DMS114 treated with DMSO at 0.1 percent for 48 hours (cell line): ENCODE measurements around the gene EVI5.
"Not testable (repeated sequence)": the region's sequence is repeated elsewhere in the genome, so short reads cannot be mapped to it uniquely, and the experiment has no call there.

Experiments
- DNase-seq: peaks from one replicate; lab custom pipeline; 2025; ENCODE audit not compliant: unreplicated experiment; lab: John Stamatoyannopoulos, UW

Gene EVI5

GRCh38 chr1:92583821-92584760 is 200.8 kb downstream of the EVI5 start:
- no peak for DNase-seq

GRCh38 chr1:92577261-92577895 is 207.5 kb downstream of the EVI5 start:
- DNase-seq = no peak

GRCh38 chr1:92575123-92575522 is 209.8 kb downstream of the EVI5 start:
- no peak for DNase-seq

GRCh38 chr1:92572520-92572919 is 212.4 kb downstream of the EVI5 start:
- no peak for DNase-seq

- DNase-seq = no peak
Observed at GRCh38 chr1:92571578-92571977, 213.3 kb downstream of the EVI5 start.

- DNase-seq = no peak
Observed at GRCh38 chr1:92567211-92567868, 217.6 kb downstream of the EVI5 start.

GRCh38 chr1:92563457-92564216 is 221.3 kb downstream of the EVI5 start:
- DNase-seq = no peak

- no peak for DNase-seq
Observed at GRCh38 chr1:92556350-92556749, 228.6 kb downstream of the EVI5 start.

- no peak for DNase-seq
Observed at GRCh38 chr1:92554216-92554615, 230.7 kb downstream of the EVI5 start.

GRCh38 chr1:92551916-92552315 is 233.0 kb downstream of the EVI5 start:
- DNase-seq = no peak

- no peak for DNase-seq
Observed at GRCh38 chr1:92544756-92545165, 240.1 kb downstream of the EVI5 start.

- no peak for DNase-seq
Observed at GRCh38 chr1:92543131-92544055, 241.5 kb downstream of the EVI5 start.

GRCh38 chr1:92538413-92539061 is 246.4 kb downstream of the EVI5 start:
- no peak for DNase-seq

- DNase-seq = no peak
Observed at GRCh38 chr1:92538048-92538412, 246.9 kb downstream of the EVI5 start.

- DNase-seq = no peak
Observed at GRCh38 chr1:92536980-92537884, 247.7 kb downstream of the EVI5 start.

- DNase-seq = no peak
Observed at GRCh38 chr1:92536211-92536979, 248.5 kb downstream of the EVI5 start.

GRCh38 chr1:92532371-92532770 is 252.5 kb downstream of the EVI5 start:
- not testable (repeated sequence) for DNase-seq

- DNase-seq = not testable (repeated sequence)
Observed at GRCh38 chr1:92531939-92532338, 253.0 kb downstream of the EVI5 start.
